ENCODE measurements around the gene IRAK2.

DNA sequence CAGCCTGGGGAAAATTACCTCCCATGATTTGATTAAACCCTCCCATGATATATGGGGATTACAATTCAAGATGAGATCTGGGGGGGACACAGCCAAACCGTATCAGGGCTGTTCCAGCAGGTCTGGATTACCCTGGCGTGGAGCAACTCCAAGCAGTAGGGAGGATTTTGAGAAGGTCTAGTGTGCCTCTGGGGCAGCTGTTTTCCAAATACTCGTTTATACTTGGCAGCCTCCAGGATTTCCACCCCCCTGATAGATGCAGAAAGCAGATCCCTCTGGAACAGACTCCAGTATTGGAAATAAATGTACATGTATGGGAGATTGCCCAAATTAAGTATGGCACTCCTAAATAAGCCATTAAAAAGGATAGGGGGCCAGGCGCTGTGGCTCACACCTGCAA, 7.7 kb upstream of the IRAK2 start:
- TF ChIP-seq, protein P1, sequence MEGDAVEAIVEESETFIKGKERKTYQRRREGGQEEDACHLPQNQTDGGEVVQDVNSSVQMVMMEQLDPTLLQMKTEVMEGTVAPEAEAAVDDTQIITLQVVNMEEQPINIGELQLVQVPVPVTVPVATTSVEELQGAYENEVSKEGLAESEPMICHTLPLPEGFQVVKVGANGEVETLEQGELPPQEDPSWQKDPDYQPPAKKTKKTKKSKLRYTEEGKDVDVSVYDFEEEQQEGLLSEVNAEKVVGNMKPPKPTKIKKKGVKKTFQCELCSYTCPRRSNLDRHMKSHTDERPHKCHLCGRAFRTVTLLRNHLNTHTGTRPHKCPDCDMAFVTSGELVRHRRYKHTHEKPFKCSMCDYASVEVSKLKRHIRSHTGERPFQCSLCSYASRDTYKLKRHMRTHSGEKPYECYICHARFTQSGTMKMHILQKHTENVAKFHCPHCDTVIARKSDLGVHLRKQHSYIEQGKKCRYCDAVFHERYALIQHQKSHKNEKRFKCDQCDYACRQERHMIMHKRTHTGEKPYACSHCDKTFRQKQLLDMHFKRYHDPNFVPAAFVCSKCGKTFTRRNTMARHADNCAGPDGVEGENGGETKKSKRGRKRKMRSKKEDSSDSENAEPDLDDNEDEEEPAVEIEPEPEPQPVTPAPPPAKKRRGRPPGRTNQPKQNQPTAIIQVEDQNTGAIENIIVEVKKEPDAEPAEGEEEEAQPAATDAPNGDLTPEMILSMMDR (IDR thresholded peaks at IDR 0.05), result no peak
- no peak for TF ChIP-seq POLR2AphosphoS5 (IDR thresholded peaks at IDR 0.05; ENCODE audit: insufficient read depth in 1 of 2, low read depth in 1 of 2)
- no peak for TF ChIP-seq POLR2A (IDR thresholded peaks at IDR 0.05)
